NCI-H1092 (cell line): ENCODE data around the gene MRTFA.

Experiments used
- DNase-seq: peaks from one replicate; lab custom pipeline; 2025; lab: John Stamatoyannopoulos, UW

Gene MRTFA

GRCh38 chr22:40463683-40464082 lies 172.8 kb downstream of the MRTFA start:
- DNase-seq = no peak

DNA sequence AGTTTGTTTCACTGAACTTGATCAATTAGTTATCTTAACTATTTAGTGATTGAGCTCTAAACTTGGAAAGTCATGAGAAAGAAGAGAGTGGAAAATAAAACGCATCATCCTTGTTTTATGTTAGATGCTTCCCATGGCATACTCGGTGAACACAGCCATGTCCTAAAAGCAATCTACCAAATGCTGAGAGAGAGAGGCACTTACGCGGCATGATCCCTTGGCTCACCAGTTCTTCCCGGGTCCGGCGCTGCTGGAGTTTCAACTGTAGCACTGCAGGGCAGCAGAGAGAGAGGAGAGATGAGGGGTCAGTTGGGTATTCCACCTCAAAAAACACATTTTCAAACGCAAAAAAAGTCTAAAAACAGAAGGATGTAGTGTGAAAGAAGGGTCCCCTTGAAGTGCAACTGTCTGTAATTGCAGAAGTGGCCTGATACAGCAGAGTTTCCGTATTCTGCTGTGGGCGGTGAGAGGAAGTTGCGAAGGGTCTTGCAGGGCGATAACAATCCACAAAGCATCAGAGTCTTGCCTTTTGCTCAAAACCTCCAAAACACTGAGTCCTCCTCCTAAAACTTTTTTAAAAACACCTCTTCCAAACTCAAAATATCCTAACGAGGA lies 173.4 kb downstream of the MRTFA start:
- no peak for DNase-seq

- DNase-seq = no peak
Observed at GRCh38 chr22:40462195-40462984, 174.1 kb downstream of the MRTFA start.

DNA sequence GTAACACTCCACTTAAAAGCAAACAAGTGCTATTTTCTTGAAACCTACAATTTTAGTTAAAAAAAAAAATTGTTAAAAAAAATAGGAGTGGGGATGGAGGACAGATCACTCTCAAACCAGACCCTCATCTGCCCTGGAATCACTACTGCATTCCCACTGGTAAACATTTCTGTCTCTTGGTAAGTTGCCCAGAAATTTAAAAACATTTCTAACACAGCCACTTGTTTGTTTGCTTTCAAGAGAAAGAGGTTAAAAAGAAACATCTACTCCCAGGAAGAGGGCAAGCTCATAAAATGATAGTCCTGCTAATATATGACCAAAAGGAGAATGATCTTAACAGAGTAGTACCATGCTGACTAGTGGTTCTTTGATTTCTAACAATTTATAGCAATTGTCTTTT lies 182.8 kb downstream of the MRTFA start:
- DNase-seq = no peak

DNA sequence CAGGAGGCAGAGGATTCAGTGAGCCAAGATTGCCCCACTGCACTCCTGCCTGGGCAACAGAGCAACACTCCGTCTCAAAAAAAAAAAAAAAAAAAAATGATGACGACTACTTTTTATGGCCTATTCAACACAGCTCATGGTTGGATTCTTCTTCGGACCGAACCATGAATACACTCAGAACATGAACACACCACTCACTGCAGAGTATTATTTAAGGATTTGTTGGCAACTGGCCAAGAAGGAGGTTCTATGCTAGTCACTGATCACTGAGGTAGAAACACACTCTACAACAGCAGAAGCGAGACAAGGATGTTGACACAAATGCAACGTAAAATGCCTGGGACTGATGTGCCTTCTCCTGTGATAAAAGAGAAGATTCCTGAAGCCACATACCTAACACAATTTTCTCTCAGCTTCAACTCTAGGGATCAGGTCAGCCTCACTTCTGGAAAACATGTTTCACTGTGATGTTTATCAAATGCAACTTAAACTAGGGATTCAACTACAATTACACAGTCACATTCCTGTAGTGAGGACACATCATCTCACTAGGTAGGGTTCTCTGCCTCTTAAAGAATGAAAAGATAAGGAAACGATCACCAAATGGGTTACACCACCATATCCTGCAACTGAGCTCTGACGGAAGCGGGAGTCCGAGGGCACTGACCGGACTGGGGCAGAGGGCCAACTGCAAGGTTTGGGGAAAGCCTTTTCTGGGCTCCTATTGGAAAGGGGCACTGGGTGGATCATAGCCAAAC lies 183.6 kb downstream of the MRTFA start:
- no peak for DNase-seq

- no peak for DNase-seq
Observed at GRCh38 chr22:40451210-40451609, 185.3 kb downstream of the MRTFA start.

GRCh38 chr22:40450616-40451015 lies 185.9 kb downstream of the MRTFA start:
- DNase-seq = no peak

GRCh38 chr22:40449676-40450035 lies 186.9 kb downstream of the MRTFA start:
- DNase-seq = no peak

GRCh38 chr22:40446203-40446602 lies 190.3 kb downstream of the MRTFA start:
- DNase-seq = no peak

DNA sequence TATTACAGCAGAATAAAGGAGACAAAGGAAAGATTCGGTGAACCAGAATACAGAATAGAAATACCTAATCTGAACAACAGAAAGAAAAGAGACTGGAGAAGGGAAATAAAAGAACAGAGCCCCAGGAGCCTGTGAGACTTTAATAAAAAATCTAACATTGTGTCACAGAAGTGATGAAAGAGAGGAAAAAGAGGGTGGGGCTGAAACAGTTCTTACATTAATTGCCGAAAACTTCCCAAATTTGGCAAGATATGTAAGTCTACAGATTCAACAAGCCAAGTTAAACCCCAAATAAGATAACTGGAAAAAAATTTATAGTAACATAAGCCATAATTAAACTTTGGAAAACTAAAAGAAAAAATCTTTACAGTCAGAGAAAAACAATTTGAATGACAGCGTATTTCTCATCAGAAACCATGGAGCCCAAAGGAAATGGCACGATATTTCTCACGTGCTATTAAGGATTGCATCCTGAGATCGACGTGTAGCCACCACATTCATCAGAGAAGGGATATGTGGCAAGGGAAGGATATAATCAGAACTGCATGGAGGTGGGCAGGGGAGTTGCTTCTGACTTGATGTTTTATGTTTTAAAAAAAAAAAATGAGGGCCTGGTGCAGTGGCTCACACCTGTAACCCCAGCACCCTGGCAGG lies 192.2 kb downstream of the MRTFA start:
- DNase-seq = no peak

DNA sequence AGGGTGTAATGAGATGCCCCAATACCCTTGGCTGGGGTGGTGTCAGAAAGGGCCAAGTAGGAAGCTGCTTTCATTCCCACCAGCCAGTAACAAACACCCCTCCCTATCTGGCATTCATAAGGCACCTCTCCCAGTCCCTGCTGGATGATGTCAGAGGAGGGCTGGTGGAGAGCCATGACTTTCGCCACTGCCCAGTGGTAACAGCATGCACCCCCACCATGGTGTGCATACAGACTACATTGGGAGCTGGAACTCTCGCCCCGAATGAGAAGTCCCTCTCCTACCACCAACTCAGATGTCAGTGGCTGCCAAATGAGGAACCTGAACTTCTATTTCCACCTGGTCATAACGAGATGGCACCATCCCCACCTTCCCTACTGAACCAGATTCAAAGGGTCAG lies 192.8 kb downstream of the MRTFA start:
- no peak for DNase-seq

- no peak for DNase-seq
Observed at GRCh38 chr22:40441761-40442390, 194.6 kb downstream of the MRTFA start.

- no peak for DNase-seq
Observed at GRCh38 chr22:40436505-40437431, 199.8 kb downstream of the MRTFA start.

DNA sequence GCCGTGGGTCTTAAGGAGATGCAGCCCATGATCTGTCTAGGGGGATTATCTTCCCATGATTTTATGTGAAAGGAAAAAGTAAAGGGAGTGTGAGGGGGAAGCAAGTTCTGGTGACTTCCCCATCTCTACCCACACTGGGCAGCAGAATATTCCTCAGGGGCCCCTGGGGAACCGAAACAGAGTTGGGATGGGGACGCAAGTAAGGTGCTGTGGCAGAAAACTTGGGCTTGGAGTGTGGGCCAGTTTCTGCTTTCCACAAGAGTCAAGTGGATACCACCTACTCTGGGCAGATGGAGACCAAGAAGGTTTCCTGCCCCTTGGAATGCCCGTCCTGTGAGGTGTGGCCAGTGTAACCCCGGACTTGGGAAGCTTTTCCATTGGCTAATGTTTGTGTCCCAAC lies 201.8 kb downstream of the MRTFA start:
- no peak for DNase-seq

GRCh38 chr22:40434106-40434505 lies 202.4 kb downstream of the MRTFA start:
- DNase-seq = no peak

GRCh38 chr22:40433416-40434090 lies 203.0 kb downstream of the MRTFA start:
- no peak for DNase-seq

DNA sequence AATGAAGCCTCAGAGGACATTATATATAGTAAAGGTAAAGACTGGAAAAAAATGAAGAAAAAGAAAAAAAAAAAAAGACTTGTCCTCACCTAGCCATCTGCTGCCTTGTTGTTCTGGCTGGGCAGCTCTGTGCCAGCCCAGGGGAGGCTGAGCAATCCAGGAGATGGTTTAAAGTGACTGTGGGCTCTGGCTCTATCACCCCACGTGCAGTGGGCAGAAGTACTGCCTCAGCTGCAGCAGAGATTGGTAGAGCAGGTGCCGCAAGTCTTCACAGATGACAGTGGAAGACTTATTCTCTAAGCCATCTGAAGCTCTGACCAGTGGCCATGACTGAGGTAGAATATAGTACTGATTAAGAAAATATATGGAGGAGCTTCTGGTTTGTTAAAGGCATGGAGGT lies 203.9 kb downstream of the MRTFA start:
- no peak for DNase-seq

- DNase-seq = no peak
Observed at GRCh38 chr22:40432157-40432556, 204.4 kb downstream of the MRTFA start.

GRCh38 chr22:40430991-40431390 lies 205.5 kb downstream of the MRTFA start:
- no peak for DNase-seq

- DNase-seq = no peak
Observed at GRCh38 chr22:40429481-40429880, 207.0 kb downstream of the MRTFA start.
